Stimulated activated CD8-positive, alpha-beta memory T cell treated with anti-CD3 and anti-CD28 coated beads, Interleukin-15, amount 100 ng/mL, for 48 hours (primary cell): ENCODE data around the gene POGK.
"Not testable (repeated sequence)": the region's sequence is repeated elsewhere in the genome, so short reads cannot be mapped to it uniquely, and the experiment has no call there.

Experiments used
- DNase-seq, 2 donors: peaks; one replicate each; pipeline ENCODE4 v3.0.0-alpha.2; 2020; ENCODE audit warnings: low read depth in 2 of 2

POGK gene, protein sequence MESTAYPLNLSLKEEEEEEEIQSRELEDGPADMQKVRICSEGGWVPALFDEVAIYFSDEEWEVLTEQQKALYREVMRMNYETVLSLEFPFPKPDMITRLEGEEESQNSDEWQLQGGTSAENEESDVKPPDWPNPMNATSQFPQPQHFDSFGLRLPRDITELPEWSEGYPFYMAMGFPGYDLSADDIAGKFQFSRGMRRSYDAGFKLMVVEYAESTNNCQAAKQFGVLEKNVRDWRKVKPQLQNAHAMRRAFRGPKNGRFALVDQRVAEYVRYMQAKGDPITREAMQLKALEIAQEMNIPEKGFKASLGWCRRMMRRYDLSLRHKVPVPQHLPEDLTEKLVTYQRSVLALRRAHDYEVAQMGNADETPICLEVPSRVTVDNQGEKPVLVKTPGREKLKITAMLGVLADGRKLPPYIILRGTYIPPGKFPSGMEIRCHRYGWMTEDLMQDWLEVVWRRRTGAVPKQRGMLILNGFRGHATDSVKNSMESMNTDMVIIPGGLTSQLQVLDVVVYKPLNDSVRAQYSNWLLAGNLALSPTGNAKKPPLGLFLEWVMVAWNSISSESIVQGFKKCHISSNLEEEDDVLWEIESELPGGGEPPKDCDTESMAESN

DNA sequence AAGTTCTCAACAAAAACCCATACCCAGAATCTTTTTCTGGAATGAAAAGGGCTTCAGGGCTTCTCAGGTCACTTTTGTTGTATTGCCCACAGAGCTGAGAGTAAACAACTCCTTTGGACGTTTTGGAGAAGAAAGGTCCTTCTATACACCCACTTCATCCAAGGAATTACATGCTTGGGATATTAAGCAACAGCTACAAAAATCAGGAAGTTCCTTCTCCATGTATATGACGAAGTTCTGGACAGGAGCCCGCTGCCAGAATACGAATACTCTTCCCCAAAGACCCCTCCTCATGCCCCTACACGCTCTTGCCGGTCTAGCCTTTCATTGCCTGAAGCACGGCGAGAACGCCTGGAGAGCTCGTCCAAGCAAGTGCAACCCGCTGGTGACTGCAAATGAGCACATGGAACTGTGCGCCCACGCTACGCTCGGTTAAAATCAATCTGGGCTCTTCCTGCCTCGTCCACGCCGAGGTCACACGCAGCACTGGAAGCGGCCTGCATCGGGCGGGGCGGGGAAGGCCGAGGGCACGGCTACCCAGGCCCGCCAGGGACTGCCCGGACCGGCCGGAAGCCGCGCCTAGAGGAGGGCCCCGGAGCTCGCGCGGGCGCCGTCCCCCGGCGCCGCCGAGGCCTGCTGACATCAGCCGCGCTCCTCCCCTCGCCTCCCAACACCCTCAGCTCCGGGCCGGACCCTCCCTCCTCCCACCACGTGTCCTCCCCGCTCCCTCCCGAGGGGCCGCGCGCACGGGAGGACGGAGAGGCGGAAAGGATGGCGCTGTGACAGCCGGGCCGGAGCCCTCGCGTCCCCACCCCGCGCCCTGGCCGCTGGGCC, at the start of gene POGK:
TSS of gene POGK (plus strand) at position 710 of the 834 bp plus-strand sequence. CDS start 1,482 bp downstream, outside the sequence.
- peak; percentile 79 to 87 for DNase-seq

DNA sequence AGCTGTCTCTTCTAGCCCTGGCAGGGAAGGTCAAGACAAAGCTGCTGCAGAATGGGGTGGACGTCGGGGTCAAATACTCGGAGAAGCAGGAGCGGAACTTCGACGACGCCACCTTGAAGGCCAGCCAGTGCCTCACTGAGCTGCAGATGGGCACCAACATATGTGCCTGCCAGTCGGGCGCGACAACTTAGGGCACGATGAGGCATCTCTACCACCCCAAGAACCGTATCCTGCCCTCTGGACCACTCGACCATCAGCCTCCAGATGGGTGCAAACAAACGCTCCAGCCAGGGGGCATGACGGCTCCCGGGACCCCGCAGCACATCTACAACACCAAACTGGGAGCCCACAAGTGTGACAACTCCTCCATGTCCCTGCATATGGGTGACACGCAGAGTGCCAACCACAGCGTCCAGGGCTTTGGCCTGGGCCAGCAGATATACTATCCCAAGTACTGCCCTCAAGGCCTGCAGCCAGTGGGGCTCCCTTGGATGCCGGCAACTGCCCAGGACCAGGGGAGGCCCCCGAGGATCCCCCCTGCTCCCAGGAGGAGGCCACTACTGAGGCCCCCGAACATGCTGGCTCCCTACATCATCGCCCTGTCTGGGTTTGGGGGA, 42.5 kb upstream of the POGK start:
- DNase-seq = no peak

DNA sequence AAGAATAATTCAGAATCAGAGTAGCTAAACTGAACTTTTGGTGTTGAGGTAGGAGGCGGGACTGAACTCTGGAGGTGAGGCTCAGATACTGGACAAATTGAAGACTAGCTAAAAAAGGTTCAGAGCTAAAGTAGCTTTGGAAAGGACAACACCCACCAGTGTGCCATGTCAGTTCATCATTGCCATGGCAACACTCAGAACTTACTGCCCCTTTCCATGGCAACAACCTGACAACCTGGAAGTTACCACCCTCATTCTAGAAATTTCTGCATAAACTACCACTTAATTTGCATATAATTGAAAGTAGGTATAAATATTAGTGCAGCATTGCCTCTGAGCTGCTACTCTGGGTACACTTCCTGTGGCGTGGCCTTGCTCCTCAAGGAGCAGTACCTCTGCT, 30.3 kb upstream of the POGK start:
- no peak for DNase-seq

DNA sequence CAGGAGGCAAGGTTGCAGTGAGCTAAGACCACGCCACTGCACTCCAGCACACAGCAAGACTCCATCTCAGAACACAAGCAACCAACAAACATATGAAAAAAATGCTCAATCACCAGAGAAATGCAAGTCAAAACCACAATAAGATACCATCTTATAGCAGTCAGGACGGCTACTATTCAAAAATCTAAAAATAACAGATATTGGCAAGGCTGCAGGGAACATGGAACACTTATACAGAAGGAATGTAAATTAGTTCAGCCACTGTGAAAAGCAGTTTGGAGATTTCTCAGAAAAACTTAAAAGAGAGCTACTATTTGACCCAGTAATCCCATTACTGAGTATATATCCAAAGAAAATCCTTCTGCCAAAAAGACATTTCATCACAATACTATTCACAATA, 27.6 kb upstream of the POGK start:
- DNase-seq = no peak

DNA sequence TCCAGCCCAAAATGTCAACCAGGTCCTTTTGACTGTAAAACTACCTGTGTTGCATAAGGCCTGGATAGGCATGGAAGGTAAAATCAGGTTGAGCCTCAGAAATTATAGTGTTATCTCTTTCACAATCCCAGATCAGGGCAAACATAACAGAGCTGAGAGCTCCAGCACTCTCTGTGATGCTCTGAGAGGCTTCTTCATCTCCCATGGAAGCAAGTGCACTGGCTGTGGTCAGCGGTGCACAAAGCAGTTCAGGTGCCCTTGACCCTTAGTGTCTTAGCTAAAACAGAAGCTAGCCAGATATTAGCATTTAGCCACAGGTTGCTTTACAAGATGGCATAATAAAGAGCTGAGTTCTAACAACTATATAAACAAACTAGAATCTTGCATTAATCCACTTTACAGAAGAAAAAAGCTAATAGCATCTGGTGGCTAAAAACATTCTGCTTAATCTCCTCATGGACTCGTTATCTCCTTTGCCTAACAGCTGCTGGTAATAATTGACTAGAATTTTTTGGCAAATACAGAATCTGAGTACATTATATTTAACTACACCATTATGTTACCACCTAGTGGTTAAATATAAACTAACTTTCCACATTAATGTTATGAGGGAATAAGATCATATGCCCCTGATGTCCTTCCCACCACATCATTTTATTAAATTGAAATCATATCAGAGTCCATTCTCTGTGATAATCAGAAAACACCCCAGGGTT, 25.6 kb upstream of the POGK start:
- DNase-seq = no peak

DNA sequence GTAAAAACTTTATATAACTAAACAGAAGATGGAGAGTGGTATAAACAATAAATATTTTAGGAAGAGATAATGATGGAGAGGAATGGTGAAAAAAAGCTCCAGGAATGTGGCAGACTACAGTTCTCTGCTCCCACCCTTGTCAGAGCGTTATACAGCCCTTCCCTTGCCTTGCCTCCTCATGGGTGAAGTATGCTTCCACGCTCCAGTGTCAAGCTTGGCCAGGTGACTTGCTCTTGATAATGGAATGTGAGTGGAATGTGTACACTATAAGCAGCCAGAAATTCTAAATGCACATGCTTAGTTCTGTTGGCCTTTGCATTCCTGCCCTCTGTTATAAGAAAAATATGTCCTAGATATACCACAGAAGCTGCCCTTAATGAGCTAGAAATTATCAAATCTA, 24.7 kb upstream of the POGK start:
- no peak for DNase-seq

DNA sequence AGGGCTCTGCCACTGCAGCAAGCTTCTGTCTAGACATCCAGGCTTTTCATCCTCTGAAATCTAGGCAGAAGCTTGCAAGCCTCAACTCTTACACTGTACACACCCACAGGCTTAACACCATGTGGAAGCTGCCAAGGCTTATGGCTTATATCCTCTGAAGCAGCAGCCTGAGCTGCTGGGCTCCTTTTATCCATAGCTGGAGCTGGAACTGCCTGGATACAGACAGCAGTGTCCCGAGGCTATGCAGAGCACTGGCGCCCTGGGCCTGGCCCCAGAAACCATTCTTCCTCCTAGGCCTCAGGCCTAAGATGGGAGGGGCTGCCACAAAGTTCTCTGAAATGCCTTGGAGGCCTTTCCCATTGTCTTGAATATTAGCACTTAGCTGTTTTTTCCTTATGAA, 19.3 kb upstream of the POGK start:
- no peak for DNase-seq

DNA sequence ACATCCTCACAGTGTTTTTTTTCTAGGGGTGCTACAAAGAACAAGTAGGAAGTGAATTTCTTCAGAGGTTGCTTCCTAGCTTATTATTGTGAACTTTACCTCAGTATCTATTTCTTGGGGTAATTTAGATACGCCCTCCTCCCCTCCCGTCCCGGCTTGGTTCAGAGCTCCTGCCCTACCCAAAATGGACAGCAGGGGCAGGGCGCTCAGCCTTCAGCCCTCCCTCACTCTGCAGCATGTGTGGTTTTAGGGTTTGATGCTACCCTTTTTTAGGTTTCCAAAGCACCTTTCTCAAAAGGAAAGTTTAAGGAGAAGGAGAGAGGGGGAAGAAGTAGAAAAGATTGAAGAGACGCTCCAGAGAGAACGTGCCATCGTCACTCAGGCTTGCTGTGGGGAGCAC, 16.9 kb upstream of the POGK start:
- DNase-seq = no peak

DNA sequence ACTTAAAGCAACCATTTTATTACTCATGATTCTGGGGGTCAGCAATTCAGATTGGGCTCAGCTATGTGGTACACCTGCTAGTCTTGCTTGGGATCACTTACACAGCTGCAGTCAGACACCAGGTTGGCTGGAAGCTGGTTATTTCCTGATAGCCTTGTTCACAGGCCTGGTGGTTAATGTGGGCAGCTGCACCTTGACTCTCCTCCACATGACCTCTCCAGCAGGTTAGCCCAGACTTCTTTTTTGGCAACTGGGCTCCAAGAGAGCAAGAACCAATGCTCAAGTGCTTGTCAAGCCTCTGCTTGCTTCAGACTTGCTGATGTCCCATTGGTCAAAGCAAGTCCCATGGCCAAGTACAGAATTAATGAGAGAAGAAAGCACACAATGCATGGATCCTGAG, 11.8 kb upstream of the POGK start:
- no peak for DNase-seq

DNA sequence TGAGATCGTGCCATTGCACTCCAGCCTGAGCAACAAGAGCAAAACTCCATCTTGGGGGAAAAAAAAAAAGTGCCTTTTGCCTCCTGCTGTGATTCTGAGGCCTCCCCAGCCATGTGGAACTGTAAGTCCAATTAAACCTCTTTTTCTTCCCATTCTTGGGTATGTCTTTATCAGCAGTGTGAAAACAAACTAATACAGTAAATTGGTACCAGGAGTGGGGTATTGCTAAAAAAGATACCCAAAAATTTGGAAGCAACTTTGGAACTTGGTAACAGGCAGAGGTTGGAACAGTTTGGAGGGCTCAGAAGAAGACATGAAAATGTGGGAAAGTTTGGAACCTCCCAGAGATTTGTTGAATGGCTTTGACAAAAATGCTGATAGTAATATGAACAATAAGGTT, 9.5 kb upstream of the POGK start:
- not testable (repeated sequence) for DNase-seq

DNA sequence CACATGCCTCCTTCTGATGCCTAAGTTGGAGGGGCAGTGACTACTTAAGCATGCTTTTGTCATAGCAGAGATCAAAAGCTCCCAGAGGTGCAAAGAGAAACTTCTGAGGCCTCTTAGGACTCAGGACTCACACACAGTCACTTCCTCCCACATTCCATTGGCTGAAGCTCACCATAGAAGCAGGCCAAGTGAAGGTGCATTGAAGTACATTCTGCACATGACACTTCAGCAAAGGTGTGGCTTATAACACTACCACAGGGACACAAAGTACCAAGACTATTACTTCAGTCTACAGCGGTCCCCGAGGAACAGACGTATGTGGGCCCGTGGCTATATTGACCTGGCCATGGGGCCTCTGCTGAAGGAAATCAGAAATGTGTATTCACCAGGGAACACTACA, 2.5 kb upstream of the POGK start:
- DNase-seq = no peak

DNA sequence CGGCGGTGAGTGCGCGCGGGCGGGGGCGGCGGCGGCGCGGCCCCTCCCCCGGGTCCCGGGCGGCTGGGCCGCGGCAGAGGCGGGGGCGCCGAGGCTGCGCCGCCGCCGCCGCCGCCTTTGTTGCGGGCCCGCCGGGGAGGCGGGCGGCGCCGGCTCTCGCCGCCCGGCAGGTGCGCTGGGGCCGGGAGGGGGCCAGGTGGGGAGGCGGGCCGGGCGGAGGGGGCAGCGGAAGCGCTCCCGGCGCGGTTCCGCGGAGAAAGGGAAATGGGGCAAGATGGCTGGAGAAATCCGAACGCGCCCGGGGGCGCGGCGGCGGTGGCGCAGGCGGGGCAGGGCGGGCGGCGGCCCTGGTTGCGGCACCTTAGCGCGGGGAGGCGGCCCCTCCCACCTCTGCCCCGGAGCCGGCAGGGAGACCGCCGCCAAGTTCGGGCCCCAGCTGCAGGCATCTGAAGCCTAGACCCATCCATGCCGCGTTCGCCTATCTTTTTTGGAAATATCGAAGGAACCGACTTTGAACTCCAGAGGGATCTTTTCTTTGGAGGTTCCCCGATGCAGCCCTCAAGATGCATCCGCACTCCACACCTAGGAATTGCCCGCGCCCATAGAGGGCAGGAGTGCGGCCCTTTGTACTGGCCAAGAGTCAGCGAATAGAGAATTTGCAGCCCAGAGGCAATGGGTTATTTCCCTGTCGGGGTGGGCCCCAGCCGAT, 479 bp downstream of the POGK start:
- DNase-seq = peak; percentile 32 to 47

DNA sequence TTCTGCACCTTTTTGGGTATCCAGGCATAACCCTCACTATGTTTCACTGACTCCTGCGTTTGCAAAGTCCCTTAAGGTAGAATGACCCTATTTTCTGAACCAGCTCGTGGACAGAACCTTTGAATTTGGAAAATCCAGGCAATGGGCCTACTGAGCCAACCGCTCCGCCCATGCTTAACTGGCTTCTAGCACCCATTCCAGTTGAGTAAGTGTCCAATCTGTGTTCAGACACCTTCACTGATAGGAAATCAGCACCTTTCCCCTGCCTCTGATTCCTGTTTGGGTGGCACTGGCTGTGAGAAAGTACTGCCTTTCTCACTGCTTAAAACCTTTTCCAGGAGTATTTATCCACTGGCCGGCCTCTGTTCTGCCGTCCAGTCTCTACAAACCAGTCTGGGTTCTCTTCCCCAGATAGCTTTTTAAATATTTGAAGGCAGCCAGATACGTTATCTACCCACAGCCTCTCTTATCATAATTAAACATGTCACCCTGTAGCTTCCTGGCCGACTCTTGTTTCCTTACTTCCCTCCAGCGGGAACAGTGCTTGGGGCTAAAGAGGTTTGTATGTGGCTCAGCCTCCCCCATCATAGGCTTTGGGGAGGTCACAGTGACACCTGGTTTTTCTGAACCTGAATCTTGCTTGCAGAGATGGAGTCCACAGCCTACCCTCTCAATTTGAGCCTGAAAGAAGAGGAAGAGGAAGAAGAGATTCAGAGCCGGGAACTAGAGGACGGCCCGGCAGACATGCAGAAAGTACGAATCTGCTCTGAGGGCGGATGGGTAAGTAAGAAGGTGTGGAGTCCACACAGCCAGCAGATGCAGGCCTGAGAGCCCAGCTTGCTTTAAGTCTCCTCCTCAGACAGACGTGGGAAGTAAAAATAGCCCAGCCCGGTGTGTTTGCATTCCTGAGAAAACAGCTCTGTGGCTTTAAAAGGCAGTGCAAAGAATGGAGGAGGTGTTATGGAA, 1.3 kb downstream of the POGK start:
- DNase-seq = no peak

DNA sequence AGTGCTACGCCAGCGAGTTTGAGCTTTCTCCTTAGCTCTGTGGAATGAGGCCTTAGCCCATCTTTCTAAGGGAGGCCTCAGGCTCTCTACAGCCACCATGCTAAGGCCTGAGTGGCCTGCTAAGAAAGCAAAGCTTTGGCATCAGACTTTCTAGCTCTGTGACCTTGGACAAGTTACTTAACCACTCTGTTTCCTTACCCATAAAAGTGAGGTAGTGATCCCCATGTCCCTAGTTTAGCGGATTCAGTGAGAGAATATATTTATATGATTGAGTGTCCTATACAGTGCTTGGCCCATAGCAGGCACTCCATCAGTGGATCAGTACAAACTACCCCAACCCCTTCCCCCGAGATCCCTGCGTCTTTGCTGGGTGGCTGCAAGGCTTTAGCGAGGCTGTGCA, 4.0 kb downstream of the POGK start:
- no peak for DNase-seq

DNA sequence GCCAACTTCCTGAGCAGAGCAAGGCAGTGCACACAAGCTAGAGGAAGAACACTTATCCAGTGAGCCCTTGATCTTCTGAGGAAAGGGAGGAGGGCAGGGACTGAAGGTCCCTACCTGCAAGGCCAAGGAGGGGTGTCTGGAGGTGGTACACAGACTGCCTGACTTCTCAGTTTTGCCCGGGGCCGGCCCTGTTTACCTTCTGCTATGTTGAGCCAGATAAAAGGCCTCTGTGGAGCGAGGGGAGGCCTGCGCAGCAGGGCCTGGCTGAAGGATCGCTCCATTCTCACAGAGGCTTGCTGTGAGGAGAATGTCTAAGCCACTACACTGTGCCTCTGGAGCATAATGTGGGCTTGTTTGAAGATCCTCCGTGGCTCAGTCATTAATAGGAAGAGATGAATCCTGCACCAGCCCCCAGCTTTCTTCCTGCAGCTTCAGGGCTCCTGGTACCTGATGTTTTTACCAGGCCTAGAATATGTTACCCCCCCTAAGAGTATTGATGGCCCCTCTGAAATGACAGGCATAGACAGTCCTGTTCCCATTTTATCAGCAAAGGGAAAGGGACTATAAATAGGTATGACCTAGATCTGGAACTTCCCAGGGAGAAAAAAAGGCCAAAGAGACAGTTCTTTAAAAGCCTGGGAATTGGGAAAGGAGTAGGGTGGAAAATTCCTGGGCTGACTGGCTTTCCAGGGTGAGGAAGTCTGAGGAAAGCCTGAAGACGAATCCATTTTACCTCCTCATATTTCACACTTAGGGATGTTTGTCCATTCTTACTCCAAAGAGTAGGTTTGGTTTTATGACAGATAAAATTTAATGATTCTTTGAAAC, 4.7 kb downstream of the POGK start:
- DNase-seq = no peak

DNA sequence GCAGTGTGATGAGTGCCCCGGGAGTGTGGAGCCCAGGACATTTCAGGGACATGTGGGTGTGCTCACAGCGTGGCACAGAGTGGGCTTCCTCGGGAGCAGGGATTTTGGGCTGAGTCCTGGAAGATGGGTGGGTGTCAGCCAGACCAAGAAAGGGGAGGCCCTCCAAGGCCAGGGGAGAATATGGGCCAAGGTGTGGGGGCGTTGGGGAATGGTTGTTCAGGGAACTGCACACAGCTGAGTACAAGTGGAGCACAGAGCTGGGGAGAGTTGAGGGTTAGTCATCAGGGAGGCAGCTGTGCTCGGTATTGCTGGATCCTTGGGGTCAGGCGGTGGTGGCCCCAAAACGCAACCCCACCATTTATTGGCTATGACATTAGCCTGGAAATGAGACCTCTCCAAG, 5.5 kb downstream of the POGK start:
- DNase-seq = no peak

DNA sequence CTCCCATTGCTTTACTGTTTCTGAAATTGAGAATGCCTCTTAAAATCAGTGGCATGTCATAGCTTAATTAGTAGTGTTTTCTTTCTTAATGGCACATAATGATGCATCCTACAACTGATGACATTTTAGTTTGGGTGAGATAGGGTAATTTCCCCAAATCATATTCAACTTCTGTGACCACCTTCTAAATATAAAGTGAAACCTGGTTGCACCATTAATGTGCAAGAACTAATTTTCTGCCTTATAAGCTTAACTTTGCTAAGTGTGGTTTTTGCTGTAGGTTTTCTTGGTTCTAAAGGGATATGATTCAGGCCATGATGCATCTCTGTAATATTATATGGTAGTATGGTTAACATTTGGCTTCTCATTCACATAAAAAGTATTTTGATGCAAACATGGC, 8.9 kb downstream of the POGK start:
- no peak for DNase-seq

DNA sequence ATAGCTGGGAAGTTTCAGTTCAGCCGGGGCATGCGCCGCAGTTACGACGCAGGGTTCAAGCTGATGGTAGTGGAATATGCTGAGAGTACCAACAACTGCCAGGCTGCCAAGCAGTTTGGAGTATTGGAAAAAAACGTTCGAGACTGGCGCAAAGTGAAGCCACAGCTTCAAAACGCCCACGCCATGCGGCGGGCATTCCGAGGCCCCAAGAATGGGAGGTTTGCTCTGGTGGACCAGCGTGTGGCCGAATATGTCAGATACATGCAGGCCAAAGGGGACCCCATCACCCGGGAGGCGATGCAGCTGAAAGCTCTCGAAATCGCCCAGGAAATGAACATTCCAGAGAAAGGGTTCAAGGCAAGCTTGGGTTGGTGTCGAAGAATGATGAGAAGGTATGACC, 9.9 kb downstream of the POGK start:
- no peak for DNase-seq

DNA sequence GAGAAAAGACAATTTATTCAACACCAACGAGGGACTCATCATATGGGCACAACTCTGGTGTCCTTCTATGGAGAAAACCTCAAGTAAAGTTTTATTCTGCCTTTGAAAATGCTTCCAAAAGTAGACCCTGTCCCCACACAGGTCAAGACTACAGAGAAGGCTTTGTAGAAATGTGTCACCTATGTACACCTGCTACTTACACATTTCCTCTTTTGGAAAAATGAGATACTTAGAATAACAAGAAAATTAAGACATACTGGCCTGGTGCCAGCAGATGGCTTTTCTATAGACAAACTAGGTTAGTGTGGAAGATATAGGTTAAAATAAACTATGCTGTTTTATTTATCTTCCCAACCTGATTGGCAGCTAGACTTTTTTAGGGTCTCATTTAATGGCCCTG, 13.6 kb downstream of the POGK start:
- no peak for DNase-seq
